GM19025 (cell line): ENCODE data around the gene CHD9.
A peak's percentile ranks its signal among the peaks of the same experiment; 100 is the strongest.

Experiments
- ATAC-seq: cut with Tn5 transposase; IDR thresholded peaks from one replicate; pipeline ENCODE4 v1.9.1; 2021; ENCODE audit warnings: mild to moderate bottlenecking, low read depth, moderate library complexity; ENCODE audit not compliant: unreplicated experiment

The CHD9 gene

GRCh38 chr16:53129281-53130158 lies 74.7 kb downstream of the CHD9 start:
- no peak for ATAC-seq

GRCh38 chr16:53130159-53131049 lies 75.6 kb downstream of the CHD9 start:
- ATAC-seq = peak; percentile 79

- peak; percentile 0 for ATAC-seq
Observed at GRCh38 chr16:53131050-53131362, 76.2 kb downstream of the CHD9 start.

- ATAC-seq = peak; percentile 14
Observed at GRCh38 chr16:53131363-53132071, 76.7 kb downstream of the CHD9 start.

GRCh38 chr16:53132406-53132805 lies 77.6 kb downstream of the CHD9 start:
- ATAC-seq = no peak

GRCh38 chr16:53135329-53135728 lies 80.5 kb downstream of the CHD9 start:
- no peak for ATAC-seq

- no peak for ATAC-seq
Observed at GRCh38 chr16:53142823-53143568, 88.2 kb downstream of the CHD9 start.

- no peak for ATAC-seq
Observed at GRCh38 chr16:53147500-53148065, 92.8 kb downstream of the CHD9 start.

- no peak for ATAC-seq
Observed at GRCh38 chr16:53150769-53151168, 96.0 kb downstream of the CHD9 start.

- ATAC-seq = no peak
Observed at GRCh38 chr16:53152329-53152728, 97.5 kb downstream of the CHD9 start.

GRCh38 chr16:53153130-53153529 lies 98.3 kb downstream of the CHD9 start:
- ATAC-seq = no peak

- no peak for ATAC-seq
Observed at GRCh38 chr16:53154513-53154912, 99.7 kb downstream of the CHD9 start.

GRCh38 chr16:53156516-53156915 lies 101.7 kb downstream of the CHD9 start:
- ATAC-seq = no peak

- ATAC-seq = no peak
Observed at GRCh38 chr16:53159781-53160436, 105.1 kb downstream of the CHD9 start.

GRCh38 chr16:53166099-53166498 lies 111.3 kb downstream of the CHD9 start:
- no peak for ATAC-seq

GRCh38 chr16:53168744-53169143 lies 114.0 kb downstream of the CHD9 start:
- no peak for ATAC-seq

- ATAC-seq = no peak
Observed at GRCh38 chr16:53172517-53172916, 117.7 kb downstream of the CHD9 start.

GRCh38 chr16:53175118-53175517 lies 120.3 kb downstream of the CHD9 start:
- ATAC-seq = no peak

GRCh38 chr16:53176434-53176833 lies 121.6 kb downstream of the CHD9 start:
- no peak for ATAC-seq
